ENCODE data around the gene GPX1. TPM values are rescaled to one million over a fixed set of nuclear protein-coding genes. Genes with fewer than 3 reads are reported as not detected.
A peak's percentile ranks its signal among the peaks of the same experiment; 100 is the strongest.
"Not testable (repeated sequence)": the region's sequence is repeated elsewhere in the genome, so short reads cannot be mapped to it uniquely, and the experiment has no call there.

GPX1 gene
- total RNA-seq (100 to 1,000 TPM in 5 of 10 donors, 10 to 100 TPM in 5; 85.2 to 223 (median 102) TPM), polyA plus RNA-seq (100 to 1,000 TPM; 203 to 267 TPM)
- long read RNA-seq, donor 1, transcript GPX1-201 (1 exons, 1,135 nt) = minor isoform, 35 of 132 reads
- long read RNA-seq, donor 1, transcript GPX1-202 (2 exons, 1,151 nt) = major isoform, 96 of 132 reads
- long read RNA-seq, donor 1, partial matches to known transcripts = 0 of 132 reads
- long read RNA-seq, donor 1, other reads (novel, unspliced or antisense) = 1 of 132 reads
- long read RNA-seq, donor 2, transcript GPX1-202 (2 exons, 1,151 nt) = minor isoform, 27 of 57 reads
- long read RNA-seq, donor 2, transcript GPX1-201 (1 exons, 1,135 nt) = major isoform, 29 of 57 reads
- long read RNA-seq, donor 2, partial matches to known transcripts = 0 of 57 reads
- long read RNA-seq, donor 2, other reads (novel, unspliced or antisense) = 0 of 57 reads
- long read RNA-seq, donor 3, transcript GPX1-202 (2 exons, 1,151 nt) = major isoform, 26 of 27 reads
- long read RNA-seq, donor 3, partial matches to known transcripts = 0 of 27 reads
- long read RNA-seq, donor 3, other reads (novel, unspliced or antisense) = 0 of 27 reads

- Histone ChIP-seq H3K4me3 (peak within 1 kb of the TSS; percentile 60 to 92 (median 81)), H3K4me1 (peaks cover 6 to 53% (median 40%) of the 10 kb centered on the region in 9 donors), H3K36me3 (peaks cover 0 to 73% (median 38%) of the 10 kb centered on the region in 9 donors), H3K27ac (peak within 1 kb of the TSS; percentile 74 to 96 (median 92)), H3K27me3 (no peaks in the 10 kb centered on the region), H3K9me3 (no peaks in the 10 kb centered on the region)
- peak; percentile 95 to 97 (median 97) for ATAC-seq
- no peak for TF ChIP-seq CTCF (IDR thresholded peaks at IDR 0.05)
- intact Hi-C loops (cut with DNase I) = loop anchor here in 6 of 10 donors (2.0 to 5.0 kb wide), 4 partner anchors 18 to 54 kb away; partner anchors contain the start of genes RHOA (in 5 of the 6), TCTA (in 4 of the 6) and USP4 (in 1 of the 6)
- DNase-seq = peak; percentile 96
- WGBS, 2 donors = 1 to 2% methylated on average over 43 to 45 of the region's 46 CpGs
Observed at GRCh38 chr3:49358217-49358883, at the start of gene GPX1. Gene GPX1 (minus strand): TSS chr3:49358353. CDS start chr3:49358278, 75 bp downstream.

GRCh38 chr3:49406571-49407565, 48.7 kb upstream of the GPX1 start:
- TF ChIP-seq CTCF (IDR thresholded peaks at IDR 0.05) = no peak
- Histone ChIP-seq H3K36me3 (peaks cover 0 to 26% (median 0%) of the 10 kb centered on the region in 9 donors), H3K27me3 (no peaks in the 10 kb centered on the region), H3K4me1 (peaks cover 4 to 82% (median 60%) of the 10 kb centered on the region in 9 donors), H3K27ac (peak overlapping the region in 8 of 10 donors; percentile 1 to 48 (median 32)), H3K9me3 (no peaks in the 10 kb centered on the region), H3K4me3 (no peak overlapping the region)
- ATAC-seq (no peak), DNase-seq (no peak)
- WGBS, 2 donors = 57 to 64% methylated on average over 17 of the region's 17 CpGs
- intact Hi-C loops (cut with DNase I) = loop anchor here in 1 of 10 donors (5.0 kb wide), 1 partner anchor 50 kb away; the partner anchor contains the start of gene GPX1

GRCh38 chr3:49405570-49405969, 47.4 kb upstream of the GPX1 start:
- intact Hi-C loops (cut with DNase I) = loop anchor here in 1 of 10 donors (5.0 kb wide), 1 partner anchor 48 kb away; the partner anchor contains the start of gene GPX1
- not testable (repeated sequence) for H3K27me3 ChIP-seq, DNase-seq, H3K4me3 ChIP-seq, H3K9me3 ChIP-seq, ATAC-seq
- WGBS, 2 donors = 35 to 47% methylated on average over 9 of the region's 9 CpGs
- Histone ChIP-seq H3K27ac (peak overlapping the region in 6 of 10 donors; percentile 1 to 48 (median 24)), H3K4me1 (peaks cover 4 to 91% (median 70%) of the 10 kb centered on the region in 9 donors), H3K36me3 (peaks cover 0 to 35% (median 0%) of the 10 kb centered on the region in 9 donors)

- no peak for TF ChIP-seq CTCF (IDR thresholded peaks at IDR 0.05)
- DNase-seq = no peak
- H3K9me3 ChIP-seq = no peaks in the 10 kb centered on the region
- WGBS, 2 donors = 98% methylated on average over 5 of the region's 5 CpGs
- no peak overlapping the region for H3K27ac ChIP-seq
- H3K36me3 ChIP-seq = peaks cover 0 to 37% (median 0%) of the 10 kb centered on the region in 9 donors
- ATAC-seq = no peak
- intact Hi-C loops (cut with DNase I) = loop anchor here in 1 of 10 donors (5.0 kb wide), 1 partner anchor 42 kb away; no protein-coding TSS in a partner anchor
- no peak overlapping the region for H3K4me3 ChIP-seq
- no peaks in the 10 kb centered on the region for H3K27me3 ChIP-seq
- peaks cover 6 to 91% (median 71%) of the 10 kb centered on the region in 9 donors for H3K4me1 ChIP-seq
Observed at GRCh38 chr3:49403891-49404290, 45.7 kb upstream of the GPX1 start.

All from heart right ventricle (tissue), 16 donors.